Natural killer cell treated with Interleukin-12 subunit alpha and Interleukin-12 subunit beta and Interleukin-15 and Interleukin-18, amount 100 ng/mL, for 72 hours (primary cell): ENCODE data around the gene COLEC11. TPM values are rescaled to one million over a fixed set of nuclear protein-coding genes. Genes with fewer than 3 reads are reported as not detected.
A peak's percentile ranks its signal among the peaks of the same experiment; 100 is the strongest.
"Not testable (repeated sequence)": the region's sequence is repeated elsewhere in the genome, so short reads cannot be mapped to it uniquely, and the experiment has no call there.

Experiments
- ATAC-seq, 2 donors: fragments of 150-1000 bp; cut with Tn5 transposase in 1 of 2; sonication (Bioruptor Pico), chemical (Tn5 transposase) in 1 of 2; 2 replicates each; pipeline ENCODE4 v1.10.0; 2021
- DNase-seq: peaks from one replicate; pipeline ENCODE4 v3.0.0; 2022; ENCODE audit warnings: low spot score
- H3K27ac Mint-ChIP-seq, 2 donors: 1 replicate in 1 of 2; 2 replicates in 1 of 2; pipeline ENCODE4 v1.8.0; 2022; ENCODE audit warnings: mixed read lengths in 2 of 2, mild to moderate bottlenecking in 1 of 2, moderate library complexity in 1 of 2
- H3K27me3 Mint-ChIP-seq, 2 donors: 1 replicate in 1 of 2; 2 replicates in 1 of 2; pipeline ENCODE4 v1.8.0; 2022; ENCODE audit warnings: mixed read lengths in 2 of 2
- H3K36me3 Mint-ChIP-seq: one replicate; pipeline ENCODE4 v1.8.0; 2022; ENCODE audit warnings: mixed read lengths
- H3K4me1 Mint-ChIP-seq, 2 donors: 1 replicate in 1 of 2; 2 replicates in 1 of 2; pipeline ENCODE4 v1.8.0; 2022; ENCODE audit warnings: low read depth in 2 of 2, mixed read lengths in 2 of 2, mild to moderate bottlenecking in 1 of 2
- H3K4me3 Mint-ChIP-seq: one replicate; pipeline ENCODE4 v1.8.0; 2022; ENCODE audit warnings: mixed read lengths
- H3K9me3 Mint-ChIP-seq: 2 replicates; pipeline ENCODE4 v1.8.0; 2022; ENCODE audit warnings: mixed read lengths
- total RNA-seq, 2 donors: library from RNA; stranded (reverse); gene quantifications; one replicate each; pipeline ENCODE4 v1.2.3, GENCODE V29; 2022

The COLEC11 gene
- total RNA-seq, 2 donors from 2014 or later: 0.48 TPM; not detected in 1

DNA sequence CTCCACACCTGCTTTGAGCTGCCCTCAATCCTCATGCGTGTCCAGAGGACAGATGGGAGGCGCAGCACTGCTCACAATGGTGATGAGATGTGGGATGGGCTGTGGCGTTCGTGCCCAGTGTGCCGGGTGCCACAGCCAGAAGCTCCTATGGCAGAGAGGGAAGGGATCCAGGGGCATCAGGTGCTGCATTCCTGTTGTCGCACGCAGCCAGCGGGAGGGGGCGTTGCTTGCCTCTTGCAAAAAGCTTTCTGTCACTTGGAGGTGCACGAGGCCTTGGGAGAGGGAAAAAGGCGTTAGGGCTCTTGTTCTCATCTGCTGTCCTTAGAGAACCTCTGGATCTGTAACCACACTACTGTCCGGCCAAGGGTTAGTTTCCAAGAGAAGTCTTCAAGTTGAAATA is 33.9 kb downstream of the COLEC11 start:
- ATAC-seq (no peak), DNase-seq (peak; percentile 56)
- peaks cover 0 to 7% of the 10 kb centered on the region in 2 donors for H3K27me3 Mint-ChIP-seq
- no peaks in the 10 kb centered on the region for H3K36me3 Mint-ChIP-seq
- H3K9me3 Mint-ChIP-seq: no peaks in the 10 kb centered on the region
- no peaks in the 10 kb centered on the region for H3K4me1 Mint-ChIP-seq
- no peak overlapping the region for H3K27ac Mint-ChIP-seq
- H3K4me3 Mint-ChIP-seq: no peak overlapping the region

DNA sequence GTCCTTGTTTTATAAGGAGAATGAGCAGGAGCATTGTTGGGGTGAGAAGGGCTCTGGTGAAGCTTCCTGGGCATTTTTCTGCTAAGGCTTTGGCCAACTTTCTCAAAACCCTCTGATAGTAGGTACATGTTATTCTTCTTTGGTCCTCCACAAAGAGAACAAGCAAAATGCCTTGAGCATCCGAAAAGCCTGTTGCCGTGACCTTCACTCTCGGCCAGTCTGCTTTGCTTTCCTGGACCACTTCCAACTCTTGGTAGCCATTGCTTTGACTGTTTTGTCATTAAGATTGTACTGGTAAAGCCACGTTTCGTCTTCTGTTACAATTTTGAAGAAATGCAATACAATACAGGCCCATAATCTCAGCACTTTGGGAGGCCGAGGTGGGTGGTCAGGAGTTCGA is 35.7 kb downstream of the COLEC11 start:
- DNase-seq (peak; percentile 26), ATAC-seq (no peak)
- Mint-ChIP-seq H3K36me3 (no peaks in the 10 kb centered on the region), H3K27me3 (peaks cover 0 to 7% of the 10 kb centered on the region in 2 donors), H3K27ac (no peak overlapping the region), H3K9me3 (no peaks in the 10 kb centered on the region), H3K4me3 (no peak overlapping the region), H3K4me1 (no peaks in the 10 kb centered on the region)

DNA sequence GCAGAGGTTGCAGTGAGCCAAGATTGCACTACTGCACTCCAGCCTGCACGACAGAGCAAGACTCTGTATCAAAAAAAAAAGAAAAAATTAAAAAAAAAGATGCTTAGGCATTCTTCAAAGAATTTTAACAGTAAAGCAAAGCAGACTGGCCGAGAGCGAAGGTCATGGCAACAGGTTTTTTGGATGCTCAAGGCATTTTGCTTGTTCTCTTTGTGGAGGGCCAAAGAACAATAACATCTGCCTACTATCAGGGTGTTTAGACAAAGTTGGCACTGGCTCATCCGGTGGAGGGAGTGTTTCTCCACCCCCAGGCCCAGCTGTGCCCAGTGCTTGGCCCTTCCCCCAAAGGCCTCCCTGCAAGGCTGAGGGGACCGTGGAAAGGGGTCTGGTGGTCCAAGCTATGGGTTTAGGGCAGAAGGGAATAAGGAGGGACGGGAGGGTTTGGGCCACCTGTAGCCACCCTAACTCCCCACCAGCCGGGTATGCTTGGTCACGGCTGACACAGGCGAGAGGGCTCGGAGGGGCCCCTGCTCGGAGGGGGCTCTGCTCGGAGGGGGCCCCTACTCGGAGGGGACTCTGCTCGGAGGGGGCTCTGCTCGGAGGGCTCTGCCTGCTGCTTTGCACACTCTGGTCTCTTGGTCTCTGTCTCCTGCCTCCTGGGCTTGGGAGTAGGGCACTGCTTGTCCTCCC is 36.4 kb downstream of the COLEC11 start:
- no peak overlapping the region for H3K27ac Mint-ChIP-seq
- ATAC-seq: peak in 1 of 2 donors; percentile 18
- H3K36me3 Mint-ChIP-seq: no peaks in the 10 kb centered on the region
- H3K4me3 Mint-ChIP-seq: no peak overlapping the region
- DNase-seq: peak; percentile 26
- no peaks in the 10 kb centered on the region for H3K4me1 Mint-ChIP-seq
- H3K9me3 Mint-ChIP-seq: no peaks in the 10 kb centered on the region
- peaks cover 0 to 7% of the 10 kb centered on the region in 2 donors for H3K27me3 Mint-ChIP-seq

DNA sequence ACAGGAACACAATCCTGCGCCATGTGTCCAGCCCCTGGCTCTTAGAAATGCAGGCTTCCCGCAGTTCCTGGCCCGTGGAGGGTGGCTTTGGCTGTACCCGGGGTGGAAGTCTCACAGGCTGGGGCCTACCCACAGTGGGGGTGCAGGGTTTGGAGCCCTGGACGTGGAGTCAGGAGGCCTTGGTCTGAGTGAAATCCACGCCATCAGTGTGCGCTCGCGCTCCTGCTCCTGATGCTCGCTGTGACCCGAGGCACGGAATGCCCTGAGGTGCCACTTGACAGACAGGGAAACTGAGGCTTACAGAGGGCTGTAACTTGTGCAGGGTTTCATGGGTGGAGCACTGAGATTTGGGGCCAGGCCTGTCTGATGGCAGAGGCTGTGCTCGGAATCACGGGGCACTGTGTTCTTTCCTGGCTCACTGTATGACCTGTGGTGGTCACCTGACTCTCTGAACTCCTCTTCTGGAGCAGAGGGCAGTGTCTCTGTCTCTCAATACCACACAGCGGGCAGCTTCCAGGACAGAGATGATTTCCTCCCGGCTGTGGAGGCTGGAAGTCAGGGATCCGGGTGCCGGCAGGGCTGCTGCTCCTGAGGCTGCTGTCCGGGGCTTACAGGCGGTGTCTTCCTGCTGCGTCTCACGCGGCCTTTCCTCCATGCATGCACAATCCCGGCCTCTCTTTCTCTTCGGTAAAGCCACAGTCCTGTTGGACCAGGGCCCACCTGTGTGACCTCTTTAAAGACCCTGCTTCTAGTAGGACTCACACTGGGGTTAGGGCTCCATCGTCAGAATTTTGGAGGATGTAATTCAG is 37.1 kb downstream of the COLEC11 start:
- ATAC-seq: no peak
- H3K4me1 Mint-ChIP-seq: no peaks in the 10 kb centered on the region
- H3K36me3 Mint-ChIP-seq: no peaks in the 10 kb centered on the region
- H3K4me3 Mint-ChIP-seq: no peak overlapping the region
- H3K9me3 Mint-ChIP-seq: no peaks in the 10 kb centered on the region
- H3K27ac Mint-ChIP-seq: no peak overlapping the region
- DNase-seq: peak; percentile 39
- peaks cover 0 to 7% of the 10 kb centered on the region in 2 donors for H3K27me3 Mint-ChIP-seq

GRCh38 chr2:3633089-3633981 is 38.4 kb downstream of the COLEC11 start:
- H3K36me3 Mint-ChIP-seq: no peaks in the 10 kb centered on the region
- no peak overlapping the region for H3K4me3 Mint-ChIP-seq
- no peaks in the 10 kb centered on the region for H3K27me3 Mint-ChIP-seq
- peak; percentile 16 for DNase-seq
- H3K27ac Mint-ChIP-seq: no peak overlapping the region
- no peak for ATAC-seq
- no peaks in the 10 kb centered on the region for H3K4me1 Mint-ChIP-seq
- no peaks in the 10 kb centered on the region for H3K9me3 Mint-ChIP-seq

DNA sequence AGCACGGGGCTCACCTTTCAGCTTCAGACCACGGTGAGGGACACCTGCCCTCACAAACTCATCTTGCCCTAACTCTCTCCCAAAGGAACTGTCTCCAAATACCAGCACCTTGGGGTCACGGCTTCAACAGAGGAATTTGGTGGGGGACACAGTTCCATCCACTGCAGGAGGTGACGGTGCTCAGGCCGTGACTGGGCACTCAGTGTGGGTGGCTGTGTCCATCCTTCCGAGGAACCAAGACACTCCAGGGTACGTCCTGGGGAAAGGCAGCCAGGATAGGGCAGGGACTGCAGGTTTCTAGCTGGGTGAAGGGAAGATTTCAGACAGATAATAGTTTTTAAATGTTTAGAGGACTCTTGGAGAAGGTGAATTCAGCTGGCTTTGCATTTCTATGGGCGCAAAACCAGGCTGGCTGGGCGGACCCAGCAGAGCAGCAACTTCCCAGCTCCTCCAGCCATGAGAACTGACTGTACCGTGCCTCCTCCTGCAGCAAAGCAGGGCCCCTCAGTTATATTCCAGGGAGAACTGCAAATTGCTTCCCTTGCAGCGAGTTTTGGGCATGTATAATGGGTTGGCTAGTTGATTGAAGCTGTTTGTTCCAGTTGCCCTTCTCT is 39.2 kb downstream of the COLEC11 start:
- H3K4me3 Mint-ChIP-seq: no peak overlapping the region
- ATAC-seq (no peak), DNase-seq (no peak)
- no peak overlapping the region for H3K27ac Mint-ChIP-seq
- no peaks in the 10 kb centered on the region for H3K9me3 Mint-ChIP-seq
- no peaks in the 10 kb centered on the region for H3K36me3 Mint-ChIP-seq
- H3K27me3 Mint-ChIP-seq: no peaks in the 10 kb centered on the region
- no peaks in the 10 kb centered on the region for H3K4me1 Mint-ChIP-seq

- no peaks in the 10 kb centered on the region for H3K4me1 Mint-ChIP-seq
- DNase-seq: peak; percentile 38
- no peaks in the 10 kb centered on the region for H3K9me3 Mint-ChIP-seq
- no peak overlapping the region for H3K4me3 Mint-ChIP-seq
- no peak for ATAC-seq
- no peak overlapping the region for H3K27ac Mint-ChIP-seq
- H3K36me3 Mint-ChIP-seq: no peaks in the 10 kb centered on the region
- H3K27me3 Mint-ChIP-seq: no peaks in the 10 kb centered on the region
These were observed 39.7 kb downstream of the COLEC11 start for GRCh38 chr2:3634596-3635121.

GRCh38 chr2:3635171-3635974 is 40.5 kb downstream of the COLEC11 start:
- Mint-ChIP-seq H3K4me1 (no peaks in the 10 kb centered on the region), H3K27me3 (no peaks in the 10 kb centered on the region), H3K36me3 (no peaks in the 10 kb centered on the region), H3K4me3 (no peak overlapping the region), H3K27ac (no peak overlapping the region), H3K9me3 (no peaks in the 10 kb centered on the region)
- no peak for ATAC-seq
- no peak for DNase-seq

GRCh38 chr2:3635975-3636327 is 41.0 kb downstream of the COLEC11 start:
- not testable (repeated sequence) for H3K4me1 Mint-ChIP-seq, H3K4me3 Mint-ChIP-seq, H3K9me3 Mint-ChIP-seq, DNase-seq, ATAC-seq, H3K27me3 Mint-ChIP-seq, H3K27ac Mint-ChIP-seq, H3K36me3 Mint-ChIP-seq

GRCh38 chr2:3636586-3637310 is 41.8 kb downstream of the COLEC11 start:
- H3K4me3 Mint-ChIP-seq: no peak overlapping the region
- no peaks in the 10 kb centered on the region for H3K27me3 Mint-ChIP-seq
- DNase-seq (peak; percentile 55), ATAC-seq (no peak)
- H3K27ac Mint-ChIP-seq: no peak overlapping the region
- H3K4me1 Mint-ChIP-seq: no peaks in the 10 kb centered on the region
- H3K9me3 Mint-ChIP-seq: no peaks in the 10 kb centered on the region
- no peaks in the 10 kb centered on the region for H3K36me3 Mint-ChIP-seq

- DNase-seq (no peak), ATAC-seq (no peak)
- no peak overlapping the region for H3K4me3 Mint-ChIP-seq
- H3K27me3 Mint-ChIP-seq: no peaks in the 10 kb centered on the region
- H3K4me1 Mint-ChIP-seq: no peaks in the 10 kb centered on the region
- H3K27ac Mint-ChIP-seq: no peak overlapping the region
- no peaks in the 10 kb centered on the region for H3K9me3 Mint-ChIP-seq
- no peaks in the 10 kb centered on the region for H3K36me3 Mint-ChIP-seq
These were observed 42.4 kb downstream of the COLEC11 start for GRCh38 chr2:3637311-3637675.

GRCh38 chr2:3637692-3638455 is 43.0 kb downstream of the COLEC11 start:
- H3K4me1 Mint-ChIP-seq: no peaks in the 10 kb centered on the region
- DNase-seq (no peak), ATAC-seq (peak; percentile 13 to 37)
- H3K9me3 Mint-ChIP-seq: no peaks in the 10 kb centered on the region
- no peaks in the 10 kb centered on the region for H3K36me3 Mint-ChIP-seq
- no peaks in the 10 kb centered on the region for H3K27me3 Mint-ChIP-seq
- H3K27ac Mint-ChIP-seq: no peak overlapping the region
- no peak overlapping the region for H3K4me3 Mint-ChIP-seq
